Colonic mucosa (tissue), 4 donors: ENCODE measurements around the gene HDAC1. TPM values are rescaled to one million over a fixed set of nuclear protein-coding genes. Genes with fewer than 3 reads are reported as not detected.

Experiments used
- DNase-seq: peaks from one replicate; pipeline ENCODE4 v3.0.0-alpha.2; 2020
- H3K27ac ChIP-seq: fragments of 200-600 bp; one replicate; pipeline ENCODE4 v1.8.0; 2021
- H3K27me3 ChIP-seq: fragments of 200-600 bp; one replicate; pipeline ENCODE4 v1.8.0; 2021
- H3K36me3 ChIP-seq: fragments of 200-600 bp; one replicate; pipeline ENCODE4 v1.8.0; 2021
- H3K4me1 ChIP-seq: fragments of 200-600 bp; one replicate; pipeline ENCODE4 v1.8.0; 2021; ENCODE audit warnings: mild to moderate bottlenecking
- H3K4me3 ChIP-seq: fragments of 200-600 bp; one replicate; pipeline ENCODE4 v1.8.0; 2021
- H3K9ac ChIP-seq, 2 donors: one replicate each; pipeline ENCODE4 v1.7.0; 2013; ENCODE audit warnings: control low read depth in 2 of 2, low read depth in 2 of 2, low read length in 2 of 2
- H3K9me3 ChIP-seq: fragments of 200-600 bp; one replicate; pipeline ENCODE4 v1.8.0; 2021
- intact Hi-C: fragments of 100-400 bp; cut with DNase I; formaldehyde crosslinking; loops from one replicate; pipeline ENCODE4 v1.14.1; 2022
- total RNA-seq, 2 donors: library from RNA; stranded (reverse); fragmentation: NEBNext Ultra II Directional in 1 of 2; extraction: Animal tissue kit (Norgen Biotek cat#: 25700) in 1 of 2; gene quantifications; one replicate each; pipeline ENCODE4 v1.2.1, GENCODE V29; 2021
- TF ChIP-seq, protein P1 (sequence below): fragments of 200-600 bp; IDR thresholded peaks from one replicate; pipeline ENCODE4 v1.8.0; 2022; ENCODE audit warnings: antibody characterized with exemption, mild to moderate bottlenecking
- donor health status: healthy.
- donor health status: DM: no; HTN: no; CAD: no.
- donor health status: DM: no; HTN: no; CAD: no.

The HDAC1 gene
- 100 to 1,000 TPM; 226 to 291 TPM for total RNA-seq

- peak within 1 kb of the TSS; percentile 88 for H3K4me3 ChIP-seq
- H3K9ac ChIP-seq = peak within 1 kb of the TSS; percentile 78 to 96
- peaks cover 5% of the 10 kb centered on the region for H3K4me1 ChIP-seq
- intact Hi-C loops = no loop called here
- H3K27me3 ChIP-seq = no peaks in the 10 kb centered on the region
- peak within 1 kb of the TSS; percentile 82 for H3K27ac ChIP-seq
- TF ChIP-seq, protein P1, sequence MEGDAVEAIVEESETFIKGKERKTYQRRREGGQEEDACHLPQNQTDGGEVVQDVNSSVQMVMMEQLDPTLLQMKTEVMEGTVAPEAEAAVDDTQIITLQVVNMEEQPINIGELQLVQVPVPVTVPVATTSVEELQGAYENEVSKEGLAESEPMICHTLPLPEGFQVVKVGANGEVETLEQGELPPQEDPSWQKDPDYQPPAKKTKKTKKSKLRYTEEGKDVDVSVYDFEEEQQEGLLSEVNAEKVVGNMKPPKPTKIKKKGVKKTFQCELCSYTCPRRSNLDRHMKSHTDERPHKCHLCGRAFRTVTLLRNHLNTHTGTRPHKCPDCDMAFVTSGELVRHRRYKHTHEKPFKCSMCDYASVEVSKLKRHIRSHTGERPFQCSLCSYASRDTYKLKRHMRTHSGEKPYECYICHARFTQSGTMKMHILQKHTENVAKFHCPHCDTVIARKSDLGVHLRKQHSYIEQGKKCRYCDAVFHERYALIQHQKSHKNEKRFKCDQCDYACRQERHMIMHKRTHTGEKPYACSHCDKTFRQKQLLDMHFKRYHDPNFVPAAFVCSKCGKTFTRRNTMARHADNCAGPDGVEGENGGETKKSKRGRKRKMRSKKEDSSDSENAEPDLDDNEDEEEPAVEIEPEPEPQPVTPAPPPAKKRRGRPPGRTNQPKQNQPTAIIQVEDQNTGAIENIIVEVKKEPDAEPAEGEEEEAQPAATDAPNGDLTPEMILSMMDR = no peak
- no peaks in the 10 kb centered on the region for H3K9me3 ChIP-seq
- no peaks in the 10 kb centered on the region for H3K36me3 ChIP-seq
- DNase-seq = peak; percentile 98
These were observed at the start of gene HDAC1 for GRCh38 chr1:32291708-32292538. Gene HDAC1, plus strand, starts transcription at chr1:32292083. Its CDS starts 87 bp downstream, at chr1:32292170.

- intact Hi-C loops = loop anchor here (10.0 kb wide), 1 partner anchor 92 kb away; the partner anchor contains the start of gene MARCKSL1
- Histone ChIP-seq H3K27me3 (no peaks in the 10 kb centered on the region), H3K36me3 (no peaks in the 10 kb centered on the region), H3K4me1 (peaks cover 9% of the 10 kb centered on the region), H3K4me3 (no peak overlapping the region), H3K9ac (no peak overlapping the region), H3K9me3 (no peaks in the 10 kb centered on the region), H3K27ac (no peak overlapping the region)
- TF ChIP-seq, protein P1 = no peak
- peak; percentile 32 for DNase-seq
These were observed 49.5 kb upstream of the HDAC1 start for GRCh38 chr1:32242341-32242851.

GRCh38 chr1:32246888-32247273 is 45.0 kb upstream of the HDAC1 start, which contains the start of gene FAM167B:
Gene FAM167B, plus strand, starts transcription at chr1:32247222. Its CDS starts 200 bp downstream, at chr1:32247422.
- no peak within 1 kb of the TSS for H3K4me3 ChIP-seq

GRCh38 chr1:32247452-32247851 is 44.4 kb upstream of the HDAC1 start:
- Histone ChIP-seq H3K4me3 (no peak overlapping the region), H3K9ac (no peak overlapping the region), H3K27ac (peak overlapping the region; percentile 63), H3K4me1 (peaks cover 10% of the 10 kb centered on the region), H3K9me3 (no peaks in the 10 kb centered on the region), H3K36me3 (no peaks in the 10 kb centered on the region), H3K27me3 (no peaks in the 10 kb centered on the region)
- TF ChIP-seq, protein P1 = no peak
- DNase-seq = no peak
- intact Hi-C loops = loop anchor here (10.0 kb wide), 1 partner anchor 87 kb away; the partner anchor contains the start of gene MARCKSL1

More at GRCh38 chr1:32246888-32247273, 45.0 kb upstream of the HDAC1 start, which contains the start of gene FAM167B:
- H3K27ac ChIP-seq = peak within 1 kb of the TSS; percentile 63
- peaks cover 10% of the 10 kb centered on the region for H3K4me1 ChIP-seq
- no peaks in the 10 kb centered on the region for H3K9me3 ChIP-seq
- H3K9ac ChIP-seq = no peak within 1 kb of the TSS
- TF ChIP-seq, protein P1 = no peak
- intact Hi-C loops = loop anchor here (10.0 kb wide), 1 partner anchor 88 kb away; the partner anchor contains the start of gene MARCKSL1
- DNase-seq = peak; percentile 61
- no peaks in the 10 kb centered on the region for H3K36me3 ChIP-seq
- H3K27me3 ChIP-seq = no peaks in the 10 kb centered on the region

GRCh38 chr1:32247983-32248889 is 43.6 kb upstream of the HDAC1 start:
- no peak overlapping the region for H3K4me3 ChIP-seq
- TF ChIP-seq, protein P1 = peak; percentile 84
- H3K36me3 ChIP-seq = no peaks in the 10 kb centered on the region
- H3K27me3 ChIP-seq = no peaks in the 10 kb centered on the region
- intact Hi-C loops = loop anchor here (10.0 kb wide), 1 partner anchor 87 kb away; the partner anchor contains the start of gene MARCKSL1
- peak; percentile 93 for DNase-seq
- peaks cover 10% of the 10 kb centered on the region for H3K4me1 ChIP-seq
- H3K9me3 ChIP-seq = no peaks in the 10 kb centered on the region
- H3K27ac ChIP-seq = peak overlapping the region; percentile 63
- H3K9ac ChIP-seq = peak overlapping the region in 1 of 2 donors; percentile 46
